ENCODE data around the gene ST8SIA6.

DNA sequence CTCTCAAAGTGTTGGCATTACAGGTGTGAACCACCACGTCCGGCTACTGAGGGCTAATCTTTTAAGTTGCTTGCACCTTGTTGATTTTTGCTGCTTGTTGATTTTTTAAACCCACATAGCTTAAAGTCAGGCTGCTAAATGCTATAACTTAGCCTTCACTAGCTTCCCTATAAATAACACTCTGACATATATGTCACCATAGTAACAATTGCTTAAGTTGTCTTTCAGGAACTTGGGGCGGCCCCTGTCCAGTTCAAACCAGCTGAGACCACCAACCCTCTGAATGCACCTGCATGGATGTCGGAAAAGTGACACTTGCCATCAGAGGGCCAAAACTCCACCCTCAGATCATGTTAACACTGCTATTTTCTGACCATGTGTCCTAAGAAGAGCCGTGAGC is 47.3 kb downstream of the ST8SIA6 start:
- TF ChIP-seq, protein P1, sequence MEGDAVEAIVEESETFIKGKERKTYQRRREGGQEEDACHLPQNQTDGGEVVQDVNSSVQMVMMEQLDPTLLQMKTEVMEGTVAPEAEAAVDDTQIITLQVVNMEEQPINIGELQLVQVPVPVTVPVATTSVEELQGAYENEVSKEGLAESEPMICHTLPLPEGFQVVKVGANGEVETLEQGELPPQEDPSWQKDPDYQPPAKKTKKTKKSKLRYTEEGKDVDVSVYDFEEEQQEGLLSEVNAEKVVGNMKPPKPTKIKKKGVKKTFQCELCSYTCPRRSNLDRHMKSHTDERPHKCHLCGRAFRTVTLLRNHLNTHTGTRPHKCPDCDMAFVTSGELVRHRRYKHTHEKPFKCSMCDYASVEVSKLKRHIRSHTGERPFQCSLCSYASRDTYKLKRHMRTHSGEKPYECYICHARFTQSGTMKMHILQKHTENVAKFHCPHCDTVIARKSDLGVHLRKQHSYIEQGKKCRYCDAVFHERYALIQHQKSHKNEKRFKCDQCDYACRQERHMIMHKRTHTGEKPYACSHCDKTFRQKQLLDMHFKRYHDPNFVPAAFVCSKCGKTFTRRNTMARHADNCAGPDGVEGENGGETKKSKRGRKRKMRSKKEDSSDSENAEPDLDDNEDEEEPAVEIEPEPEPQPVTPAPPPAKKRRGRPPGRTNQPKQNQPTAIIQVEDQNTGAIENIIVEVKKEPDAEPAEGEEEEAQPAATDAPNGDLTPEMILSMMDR (IDR thresholded peaks at IDR 0.05): no peak
- no peak for TF ChIP-seq POLR2A (IDR thresholded peaks at IDR 0.05)
